H9 (cell line): ENCODE results near the gene PPP2R5B. TPM values are rescaled to one million over a fixed set of nuclear protein-coding genes. Genes with fewer than 3 reads are reported as not detected.

ENCODE experiments used
- DNase-seq: peaks from one replicate; pipeline ENCODE4 v3.0.0-alpha.2; 2017
- H2AFZ ChIP-seq: one replicate; pipeline ENCODE4 v1.6.1; 2013; ENCODE audit warnings: mild to moderate bottlenecking, low read length, control low read depth, moderate library complexity
- H2AK5ac ChIP-seq: 2 replicates; pipeline ENCODE4 v1.6.1; 2013; ENCODE audit warnings: low read length, control low read depth, mixed read lengths; ENCODE audit not compliant: insufficient read length
- H2BK120ac ChIP-seq: one replicate; pipeline ENCODE4 v1.6.1; 2013; ENCODE audit warnings: low read depth, mild to moderate bottlenecking, low read length, control low read depth, inconsistent platforms; ENCODE audit not compliant: poor library complexity, severe bottlenecking
- H2BK12ac ChIP-seq: 2 replicates; pipeline ENCODE4 v1.6.1; 2013; ENCODE audit warnings: low read length, control low read depth, mixed read lengths, low read depth; ENCODE audit not compliant: insufficient read length
- H2BK15ac ChIP-seq: 2 replicates; pipeline ENCODE4 v1.6.1; 2013; ENCODE audit warnings: low read depth, low read length, control low read depth
- H2BK20ac ChIP-seq: one replicate; pipeline ENCODE4 v1.6.1; 2013; ENCODE audit warnings: low read depth, mild to moderate bottlenecking, low read length, control low read depth, inconsistent platforms; ENCODE audit not compliant: poor library complexity, severe bottlenecking
- H2BK5ac ChIP-seq: 2 replicates; pipeline ENCODE4 v1.6.1; 2013; ENCODE audit warnings: low read length, control low read depth, mixed read lengths; ENCODE audit not compliant: insufficient read length
- H3K14ac ChIP-seq: 2 replicates; pipeline ENCODE4 v1.6.1; 2013; ENCODE audit warnings: low read length, control low read depth; ENCODE audit not compliant: insufficient read depth
- H3K18ac ChIP-seq: 2 replicates; pipeline ENCODE4 v1.6.1; 2013; ENCODE audit warnings: low read depth, mild to moderate bottlenecking, mixed read lengths, low read length, control low read depth; ENCODE audit not compliant: insufficient read length
- H3K23ac ChIP-seq: 2 replicates; pipeline ENCODE4 v1.6.1; 2013; ENCODE audit warnings: low read length, control low read depth, mixed read lengths, low read depth; ENCODE audit not compliant: insufficient read length
- H3K23me2 ChIP-seq: 2 replicates; pipeline ENCODE4 v1.6.1; 2013; ENCODE audit warnings: low read depth, mild to moderate bottlenecking, mixed read lengths, low read length, control low read depth; ENCODE audit not compliant: insufficient read length, poor library complexity, severe bottlenecking
- H3K27ac ChIP-seq: 2 replicates; pipeline ENCODE4 v1.5.1; 2013; ENCODE audit warnings: low read length, control low read depth, mixed read lengths, low read depth; ENCODE audit not compliant: insufficient read length
- H3K27me3 ChIP-seq: 2 replicates; pipeline ENCODE4 v1.6.1; 2013; ENCODE audit warnings: low read length, control low read depth, inconsistent platforms; ENCODE audit not compliant: insufficient read depth
- H3K4ac ChIP-seq: 2 replicates; pipeline ENCODE4 v1.6.1; 2013; ENCODE audit warnings: low read depth, mild to moderate bottlenecking, control low read depth, inconsistent platforms, low read length, moderate library complexity
- H3K4me1 ChIP-seq: 2 replicates; pipeline ENCODE4 v1.6.1; 2013; ENCODE audit warnings: low read length, control low read depth, inconsistent platforms; ENCODE audit not compliant: insufficient read depth
- H3K4me2 ChIP-seq: 2 replicates; pipeline ENCODE4 v1.6.1; 2013; ENCODE audit warnings: low read length, control low read depth, mixed read lengths; ENCODE audit not compliant: insufficient read length, insufficient read depth
- H3K56ac ChIP-seq: 2 replicates; pipeline ENCODE4 v1.6.1; 2013; ENCODE audit warnings: low read depth, mild to moderate bottlenecking, mixed read lengths, low read length, control low read depth; ENCODE audit not compliant: insufficient read length
- H3K79me1 ChIP-seq: 2 replicates; pipeline ENCODE4 v1.6.1; 2013; ENCODE audit warnings: low read depth, mild to moderate bottlenecking, moderate library complexity, low read length, control low read depth, inconsistent platforms; ENCODE audit not compliant: insufficient read depth, poor library complexity, severe bottlenecking
- H3K79me2 ChIP-seq: 2 replicates; pipeline ENCODE4 v1.6.1; 2013; ENCODE audit warnings: low read length, control low read depth, inconsistent platforms; ENCODE audit not compliant: insufficient read depth
- H3K9ac ChIP-seq: 2 replicates; pipeline ENCODE4 v1.6.1; 2013; ENCODE audit warnings: low read length, control low read depth, mixed read lengths; ENCODE audit not compliant: insufficient read length; ENCODE audit errors: extremely low read depth
- H3K9me3 ChIP-seq: one replicate; pipeline ENCODE4 v1.6.1; 2013; ENCODE audit warnings: low read depth, low read length, inconsistent platforms; ENCODE audit not compliant: control insufficient read depth
- H3T11ph ChIP-seq: one replicate; pipeline ENCODE4 v1.6.1; 2013; ENCODE audit warnings: mild to moderate bottlenecking, low read length, control low read depth, inconsistent platforms
- H4K20me1 ChIP-seq: one replicate; pipeline ENCODE4 v1.6.1; 2013; ENCODE audit not compliant: control insufficient read depth, insufficient read length, insufficient read depth
- H4K5ac ChIP-seq: 2 replicates; pipeline ENCODE4 v1.6.1; 2013; ENCODE audit warnings: low read depth, mild to moderate bottlenecking, mixed read lengths, low read length, control low read depth; ENCODE audit not compliant: insufficient read length
- H4K8ac ChIP-seq: replicated peaks from 2 replicates; pipeline ENCODE4 v1.6.1; 2013; ENCODE audit warnings: low read length, control low read depth, mixed read lengths, low read depth; ENCODE audit not compliant: insufficient read length
- H4K91ac ChIP-seq: 2 replicates; pipeline ENCODE4 v1.6.1; 2013; ENCODE audit warnings: low read depth, mild to moderate bottlenecking, moderate library complexity, mixed read lengths, low read length, control low read depth; ENCODE audit not compliant: insufficient read length
- H3K27ac Mint-ChIP-seq, 3 experiments: 2 replicates in 2 of 3; 3 replicates in 1 of 3; pipeline ENCODE4 v1.8.0; 2020 to 2021; ENCODE audit warnings: mixed read lengths in 3 of 3, mild to moderate bottlenecking in 1 of 3, moderate library complexity in 1 of 3
- H3K27me3 Mint-ChIP-seq: 2 replicates; pipeline ENCODE4 v1.8.0; 2021; ENCODE audit warnings: low read depth, mild to moderate bottlenecking, moderate library complexity, mixed read lengths
- H3K36me3 Mint-ChIP-seq, 3 experiments: 2 replicates in 2 of 3; 3 replicates in 1 of 3; pipeline ENCODE4 v1.8.0; 2020 to 2021; ENCODE audit warnings: low read depth in 3 of 3, mixed read lengths in 3 of 3; ENCODE audit not compliant: insufficient read depth in 1 of 3
- H3K4me1 Mint-ChIP-seq, 2 experiments: 2 replicates each; pipeline ENCODE4 v1.8.0; 2020; ENCODE audit warnings: mixed read lengths in 2 of 2
- H3K4me3 Mint-ChIP-seq, 2 experiments: 2 replicates in 1 of 2; 3 replicates in 1 of 2; pipeline ENCODE4 v1.8.0; 2020 to 2021; ENCODE audit warnings: mild to moderate bottlenecking in 2 of 2, mixed read lengths in 2 of 2, moderate library complexity in 1 of 2
- H3K9me3 Mint-ChIP-seq, 2 experiments: 2 replicates in 1 of 2; 3 replicates in 1 of 2; pipeline ENCODE4 v1.8.0; 2020; ENCODE audit warnings: mild to moderate bottlenecking in 2 of 2, mixed read lengths in 2 of 2, moderate library complexity in 1 of 2
- CTCF ChIP-seq: fragments of 200-600 bp; sonication (generic); conservative IDR thresholded peaks from 3 replicates; pipeline ENCODE4 v1.8.0; 2021; ENCODE audit warnings: antibody characterized with exemption, mild to moderate bottlenecking
- WGBS: extraction: QIAGEN DNeasy Blood & Tissue Kit; methylation state at CpG from one replicate; pipeline ENCODE4 v1.1.7; 2013; ENCODE audit warnings: missing lambda C conversion rate, low lambda C conversion rate, mixed read lengths; ENCODE audit not compliant: insufficient read length; ENCODE audit errors: extremely low coverage; 5-methylcytosine and 5-hydroxymethylcytosine counted together
- total RNA-seq: library from RNA; stranded (reverse); gene quantifications from 2 replicates; pipeline ENCODE4 v1.2.1, GENCODE V29; 2021

The PPP2R5B gene
- total RNA-seq, 1 experiment from 2014 or later, result 6.3 TPM

- no peak overlapping the region for H4K8ac ChIP-seq
- H3K9me3 Mint-ChIP-seq, result no peaks in the 10 kb centered on the region
- H3K23me2 ChIP-seq, result peaks cover 4% of the 10 kb centered on the region
- H3K9ac ChIP-seq, result no peak overlapping the region
- no peak overlapping the region for H4K5ac ChIP-seq
- no peaks in the 10 kb centered on the region for H3K9me3 ChIP-seq
- no peak overlapping the region for H3K18ac ChIP-seq
- H2BK5ac ChIP-seq, result no peak overlapping the region
- H3K27me3 ChIP-seq, result no peaks in the 10 kb centered on the region
- H3K79me1 ChIP-seq, result no peaks in the 10 kb centered on the region
- H2BK120ac ChIP-seq, result no peak overlapping the region
- peaks cover 7% of the 10 kb centered on the region for H3K27me3 Mint-ChIP-seq
- no CpG with 5 or more reads among the region's 7 CpGs for WGBS
- H3K27ac ChIP-seq, result no peak overlapping the region
- no peak overlapping the region for H2AK5ac ChIP-seq
- DNase-seq, result no peak
- no peak overlapping the region for H2BK12ac ChIP-seq
- H3K79me2 ChIP-seq, result no peaks in the 10 kb centered on the region
- peaks cover 8 to 23% of the 10 kb centered on the region in 2 experiments for H3K4me1 Mint-ChIP-seq
- no peak overlapping the region for H3K23ac ChIP-seq
- H2AFZ ChIP-seq, result no peak overlapping the region
- H3K56ac ChIP-seq, result no peak overlapping the region
- TF ChIP-seq CTCF, result no peak
- no peak overlapping the region for H4K91ac ChIP-seq
- H3K4me3 Mint-ChIP-seq, result no peak overlapping the region
- H3K36me3 Mint-ChIP-seq, result peaks cover 0 to 4% (median 0%) of the 10 kb centered on the region in 3 experiments; a peak in 1 of 7 replicates
- no peak overlapping the region for H3K14ac ChIP-seq
- H4K20me1 ChIP-seq, result no peaks in the 10 kb centered on the region
- H3K4me1 ChIP-seq, result no peaks in the 10 kb centered on the region
- H2BK20ac ChIP-seq, result no peak overlapping the region
- no peak overlapping the region for H2BK15ac ChIP-seq
- no peak overlapping the region for H3K4me2 ChIP-seq
- H3T11ph ChIP-seq, result no peak overlapping the region
- no peak overlapping the region; a peak in 1 of 7 replicates for H3K27ac Mint-ChIP-seq
- no peak overlapping the region for H3K4ac ChIP-seq
Observed at GRCh38 chr11:64929625-64930024, 5.1 kb downstream of the PPP2R5B start.
